ENCODE measurements around the gene BIRC2. TPM values are rescaled to one million over a fixed set of nuclear protein-coding genes. Genes with fewer than 3 reads are reported as not detected.

Gene BIRC2
- total and polyA plus RNA-seq, 9 of the 15 experiments (the other 6 are each of a cell fraction or from before 2014, with no cell fraction given), result 14.3 to 45.9 (median 20.7) TPM

DNA sequence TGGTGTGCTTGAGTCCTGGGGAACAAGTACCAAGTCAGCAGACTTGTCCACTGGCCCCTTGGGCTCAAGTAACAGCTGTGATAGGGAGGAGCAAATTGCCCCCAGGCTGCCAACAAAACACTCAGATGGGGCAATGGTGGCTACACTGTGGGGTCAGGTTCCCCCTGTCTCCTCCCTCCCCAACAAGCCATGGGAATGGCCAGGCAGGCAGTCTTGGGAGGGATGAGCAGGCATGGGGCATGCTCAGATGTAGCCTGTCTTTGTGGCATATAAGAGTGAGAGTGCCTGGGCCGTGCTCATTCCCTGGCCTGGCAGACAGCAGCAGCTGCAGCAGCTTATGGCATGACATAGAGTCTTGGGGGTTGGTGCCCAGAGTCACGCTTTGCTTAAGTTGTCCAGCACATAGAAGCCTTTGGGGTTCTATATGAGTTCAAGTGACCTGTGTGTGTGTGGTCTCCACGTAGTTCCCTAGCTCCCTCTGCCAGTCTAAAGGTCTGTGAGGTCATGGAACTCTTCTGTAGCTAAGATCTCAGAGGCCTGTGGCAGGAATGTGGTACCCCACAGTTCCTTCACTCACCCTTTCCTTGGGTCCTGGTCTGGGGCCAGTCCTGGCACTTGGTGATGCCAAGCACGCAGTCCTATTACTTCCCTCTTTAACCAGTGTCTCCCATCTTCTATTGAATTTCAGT, 44.7 kb downstream of the BIRC2 start:
- no peaks in the 10 kb centered on the region for H4K20me1 ChIP-seq (replicated peaks; ENCODE audit: control insufficient read depth, insufficient read depth, low read length)
- no peak overlapping the region for H3K4me3 ChIP-seq
- in situ Hi-C loops (cut with MboI), result loop anchor here (10.0 kb wide), 1 partner anchor 103 kb away; no protein-coding TSS in a partner anchor
- TF ChIP-seq ZFP91 (CRISPR knock-in tag; IDR thresholded peaks at IDR 0.05) (no peak), FIP1L1 (IDR thresholded peaks at IDR 0.05; ENCODE audit: low read depth, low read length, poor library complexity, severe bottlenecking) (no peak), PHB (CRISPR knock-in tag; IDR thresholded peaks at IDR 0.05) (no peak)
- TF ChIP-seq, protein P1, sequence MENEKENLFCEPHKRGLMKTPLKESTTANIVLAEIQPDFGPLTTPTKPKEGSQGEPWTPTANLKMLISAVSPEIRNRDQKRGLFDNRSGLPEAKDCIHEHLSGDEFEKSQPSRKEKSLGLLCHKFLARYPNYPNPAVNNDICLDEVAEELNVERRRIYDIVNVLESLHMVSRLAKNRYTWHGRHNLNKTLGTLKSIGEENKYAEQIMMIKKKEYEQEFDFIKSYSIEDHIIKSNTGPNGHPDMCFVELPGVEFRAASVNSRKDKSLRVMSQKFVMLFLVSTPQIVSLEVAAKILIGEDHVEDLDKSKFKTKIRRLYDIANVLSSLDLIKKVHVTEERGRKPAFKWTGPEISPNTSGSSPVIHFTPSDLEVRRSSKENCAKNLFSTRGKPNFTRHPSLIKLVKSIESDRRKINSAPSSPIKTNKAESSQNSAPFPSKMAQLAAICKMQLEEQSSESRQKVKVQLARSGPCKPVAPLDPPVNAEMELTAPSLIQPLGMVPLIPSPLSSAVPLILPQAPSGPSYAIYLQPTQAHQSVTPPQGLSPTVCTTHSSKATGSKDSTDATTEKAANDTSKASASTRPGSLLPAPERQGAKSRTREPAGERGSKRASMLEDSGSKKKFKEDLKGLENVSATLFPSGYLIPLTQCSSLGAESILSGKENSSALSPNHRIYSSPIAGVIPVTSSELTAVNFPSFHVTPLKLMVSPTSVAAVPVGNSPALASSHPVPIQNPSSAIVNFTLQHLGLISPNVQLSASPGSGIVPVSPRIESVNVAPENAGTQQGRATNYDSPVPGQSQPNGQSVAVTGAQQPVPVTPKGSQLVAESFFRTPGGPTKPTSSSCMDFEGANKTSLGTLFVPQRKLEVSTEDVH (IDR thresholded peaks at IDR 0.05; ENCODE audit: low read depth, partially characterized antibody), result no peak
- TF ChIP-seq, protein P2, sequence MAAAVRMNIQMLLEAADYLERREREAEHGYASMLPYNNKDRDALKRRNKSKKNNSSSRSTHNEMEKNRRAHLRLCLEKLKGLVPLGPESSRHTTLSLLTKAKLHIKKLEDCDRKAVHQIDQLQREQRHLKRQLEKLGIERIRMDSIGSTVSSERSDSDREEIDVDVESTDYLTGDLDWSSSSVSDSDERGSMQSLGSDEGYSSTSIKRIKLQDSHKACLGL (CRISPR knock-in tag; IDR thresholded peaks at IDR 0.05; ENCODE audit: borderline replicate concordance, poor library complexity, severe bottlenecking), result no peak
- H3K4me1 ChIP-seq (replicated peaks in 1 of 2; ENCODE audit: control insufficient read depth in 2 of 2, insufficient read depth in 2 of 2, low read length in 2 of 2), result peaks cover 8 to 12% of the 10 kb centered on the region in 2 experiments; a peak in 4 of 5 replicates
- intact Hi-C loops (cut with micrococcal nuclease), result loop anchor here (5.0 kb wide), 2 partner anchors 86 to 104 kb away; no protein-coding TSS in a partner anchor
- ATAC-seq, result no peak
- FAIRE-seq, result no peak
- ChIA-PET POLR2A (interaction anchor here (0.9 kb wide), 1 partner anchor 21 kb away, joined by 3 read pairs; no protein-coding TSS in a partner anchor), CTCF (ENCODE audit: low intra/inter-chr PET ratio) (interaction anchor here (1.6 kb wide), 1 partner anchor 104 kb away, joined by 9 read pairs; no protein-coding TSS in a partner anchor)
- no peaks in the 10 kb centered on the region for H3K79me2 ChIP-seq (ENCODE audit: control insufficient read depth, insufficient read depth, low read length)
- 85% methylated on average over 4 of the region's 4 CpGs for WGBS (ENCODE audit: insufficient coverage, low coverage, missing lambda C conversion rate)
- no TSS peak for BruUV-seq (replicated peaks)
- DNase-seq (ENCODE audit: extremely low read depth in 1 of 4, low spot score in 3 of 4), result no peak
- H2AFZ ChIP-seq (ENCODE audit: low read depth, low read length), result no peak overlapping the region
- no peaks in the 10 kb centered on the region for H3K9me1 ChIP-seq (ENCODE audit: control insufficient read depth, insufficient read depth, low read length)
- H3K27ac ChIP-seq (ENCODE audit: extremely low read depth, low read depth, low read length), result no peak overlapping the region
- H3K36me3 ChIP-seq (ENCODE audit: control insufficient read depth, insufficient read depth, low read length), result peaks cover 38% of the 10 kb centered on the region
- H3K4me2 ChIP-seq (ENCODE audit: insufficient read depth, low read length), result no peak overlapping the region
- H3K27me3 ChIP-seq (ENCODE audit: control insufficient read depth in 2 of 2, insufficient read depth in 2 of 2, low read length in 2 of 2), result no peaks in the 10 kb centered on the region
- H3K9me3 ChIP-seq (replicated peaks; ENCODE audit: control insufficient read depth, insufficient read depth, low read depth, low read length), result peaks cover 3% of the 10 kb centered on the region; the same call in 1 of the 2 replicates
- H3K9ac ChIP-seq (ENCODE audit: insufficient read depth in 1 of 2, low read depth in 2 of 2, low read length in 2 of 2), result no peak overlapping the region; a peak in 1 of 4 replicates

Data from K562 (cell line).